ENCODE data around the gene TRIAP1. TPM values are rescaled to one million over a fixed set of nuclear protein-coding genes. Genes with fewer than 3 reads are reported as not detected.
"Not testable (repeated sequence)": the region's sequence is repeated elsewhere in the genome, so short reads cannot be mapped to it uniquely, and the experiment has no call there.

Gene TRIAP1
- polyA plus RNA-seq, 1 donor (not counting 4 experiments of a cell fraction or from before 2014, with no cell fraction given) = 71.1 TPM

DNA sequence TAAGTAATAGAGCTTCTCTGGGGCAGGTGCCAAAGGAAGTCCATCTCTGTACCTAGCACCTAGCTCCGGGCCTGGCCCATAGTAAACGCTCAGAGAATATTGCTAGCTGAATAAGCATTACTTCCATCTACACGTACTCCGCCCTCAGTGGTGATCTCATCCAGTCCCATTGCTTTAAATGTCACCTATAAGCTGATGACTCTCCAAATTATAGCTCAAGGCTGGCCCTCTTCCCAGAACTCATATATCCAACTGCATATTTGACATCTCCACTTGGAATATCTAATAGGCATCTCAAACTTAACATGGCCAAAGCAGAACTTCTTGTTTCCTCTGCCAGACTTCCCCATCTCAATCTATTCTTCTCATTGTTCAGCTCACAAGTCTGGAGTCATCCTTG lies 42.8 kb upstream of the TRIAP1 start:
- Histone ChIP-seq H3K9me1 (ENCODE audit: control insufficient read depth, extremely low read depth, insufficient read depth, low read length) (peaks cover 2% of the 10 kb centered on the region), H3K79me2 (ENCODE audit: control insufficient read depth, insufficient read depth, low read length) (peaks cover 2% of the 10 kb centered on the region), H3K4me1 (ENCODE audit: control insufficient read depth, extremely low read depth, insufficient read depth, low read length) (no peaks in the 10 kb centered on the region), H3K36me3 (ENCODE audit: control insufficient read depth in 2 of 2, extremely low read depth in 1 of 2, insufficient read depth in 2 of 2, low read length in 2 of 2) (peaks cover 0 to 10% of the 10 kb centered on the region in 2 experiments), H4K20me1 (ENCODE audit: control insufficient read depth, extremely low read depth, insufficient read depth, low read length) (peaks cover 2% of the 10 kb centered on the region), H3K9ac (ENCODE audit: control insufficient read depth, extremely low read depth, insufficient read depth, low read length) (no peak overlapping the region), H3K27me3 (ENCODE audit: control insufficient read depth, extremely low read depth, insufficient read depth, low read length) (no peaks in the 10 kb centered on the region), H2AFZ (ENCODE audit: control insufficient read depth, low read length) (no peak overlapping the region), H3K27ac (ENCODE audit: control insufficient read depth, insufficient read depth, low read length) (no peak overlapping the region), H3K4me2 (ENCODE audit: control insufficient read depth, extremely low read depth, insufficient read depth, low read depth, low read length) (no peak overlapping the region), H3K4me3 (ENCODE audit: control insufficient read depth in 2 of 3, extremely low read depth in 1 of 3, insufficient read depth in 2 of 3, low read depth in 1 of 3, low read length in 3 of 3) (no peak overlapping the region), H3K9me3 (ENCODE audit: control insufficient read depth, low read depth, low read length) (no peaks in the 10 kb centered on the region)
- dilution Hi-C loops (cut with MboI; ENCODE audit: extremely low pct_ligation_motif_present, low sequenced_read_pairs) = no loop called here
- DNase-seq (ENCODE audit: low read depth, low spot score) (no peak), FAIRE-seq (no peak)
- TF ChIP-seq, protein P1, sequence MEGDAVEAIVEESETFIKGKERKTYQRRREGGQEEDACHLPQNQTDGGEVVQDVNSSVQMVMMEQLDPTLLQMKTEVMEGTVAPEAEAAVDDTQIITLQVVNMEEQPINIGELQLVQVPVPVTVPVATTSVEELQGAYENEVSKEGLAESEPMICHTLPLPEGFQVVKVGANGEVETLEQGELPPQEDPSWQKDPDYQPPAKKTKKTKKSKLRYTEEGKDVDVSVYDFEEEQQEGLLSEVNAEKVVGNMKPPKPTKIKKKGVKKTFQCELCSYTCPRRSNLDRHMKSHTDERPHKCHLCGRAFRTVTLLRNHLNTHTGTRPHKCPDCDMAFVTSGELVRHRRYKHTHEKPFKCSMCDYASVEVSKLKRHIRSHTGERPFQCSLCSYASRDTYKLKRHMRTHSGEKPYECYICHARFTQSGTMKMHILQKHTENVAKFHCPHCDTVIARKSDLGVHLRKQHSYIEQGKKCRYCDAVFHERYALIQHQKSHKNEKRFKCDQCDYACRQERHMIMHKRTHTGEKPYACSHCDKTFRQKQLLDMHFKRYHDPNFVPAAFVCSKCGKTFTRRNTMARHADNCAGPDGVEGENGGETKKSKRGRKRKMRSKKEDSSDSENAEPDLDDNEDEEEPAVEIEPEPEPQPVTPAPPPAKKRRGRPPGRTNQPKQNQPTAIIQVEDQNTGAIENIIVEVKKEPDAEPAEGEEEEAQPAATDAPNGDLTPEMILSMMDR (optimal IDR thresholded peaks at IDR 0.05 in 1 of 3, IDR thresholded peaks at IDR 0.05 in 1 of 3, conservative IDR thresholded peaks at IDR 0.05 in 1 of 3; ENCODE audit: extremely low read depth in 1 of 3, insufficient read depth in 2 of 3, low read length in 3 of 3) = no peak
- no peak for TF ChIP-seq EZH2 (IDR thresholded peaks at IDR 0.05; ENCODE audit: low read length)

GRCh38 chr12:120488057-120488640 lies 42.0 kb upstream of the TRIAP1 start:
- no peak overlapping the region for H2AFZ ChIP-seq (ENCODE audit: control insufficient read depth, low read length)
- peaks cover 2% of the 10 kb centered on the region for H3K79me2 ChIP-seq (ENCODE audit: control insufficient read depth, insufficient read depth, low read length)
- H3K27me3 ChIP-seq (ENCODE audit: control insufficient read depth, extremely low read depth, insufficient read depth, low read length) = no peaks in the 10 kb centered on the region
- no peak overlapping the region for H3K9ac ChIP-seq (ENCODE audit: control insufficient read depth, extremely low read depth, insufficient read depth, low read length)
- H3K9me1 ChIP-seq (ENCODE audit: control insufficient read depth, extremely low read depth, insufficient read depth, low read length) = peaks cover 2% of the 10 kb centered on the region
- no peak for FAIRE-seq
- TF ChIP-seq EZH2 (IDR thresholded peaks at IDR 0.05; ENCODE audit: low read length) = no peak
- TF ChIP-seq, protein P1 (optimal IDR thresholded peaks at IDR 0.05 in 1 of 3, IDR thresholded peaks at IDR 0.05 in 1 of 3, conservative IDR thresholded peaks at IDR 0.05 in 1 of 3; ENCODE audit: extremely low read depth in 1 of 3, insufficient read depth in 2 of 3, low read length in 3 of 3) = no peak
- no peaks in the 10 kb centered on the region for H3K4me1 ChIP-seq (ENCODE audit: control insufficient read depth, extremely low read depth, insufficient read depth, low read length)
- H3K4me3 ChIP-seq (ENCODE audit: control insufficient read depth in 2 of 3, extremely low read depth in 1 of 3, insufficient read depth in 2 of 3, low read depth in 1 of 3, low read length in 3 of 3) = no peak overlapping the region
- no peak overlapping the region for H3K4me2 ChIP-seq (ENCODE audit: control insufficient read depth, extremely low read depth, insufficient read depth, low read depth, low read length)
- H3K9me3 ChIP-seq (ENCODE audit: control insufficient read depth, low read depth, low read length) = no peaks in the 10 kb centered on the region
- H3K27ac ChIP-seq (ENCODE audit: control insufficient read depth, insufficient read depth, low read length) = no peak overlapping the region
- peaks cover 2% of the 10 kb centered on the region for H4K20me1 ChIP-seq (ENCODE audit: control insufficient read depth, extremely low read depth, insufficient read depth, low read length)
- peaks cover 0 to 10% of the 10 kb centered on the region in 2 experiments for H3K36me3 ChIP-seq (ENCODE audit: control insufficient read depth in 2 of 2, extremely low read depth in 1 of 2, insufficient read depth in 2 of 2, low read length in 2 of 2)
- no peak for DNase-seq (ENCODE audit: low read depth, low spot score)
- dilution Hi-C loops (cut with MboI; ENCODE audit: extremely low pct_ligation_motif_present, low sequenced_read_pairs) = no loop called here

DNA sequence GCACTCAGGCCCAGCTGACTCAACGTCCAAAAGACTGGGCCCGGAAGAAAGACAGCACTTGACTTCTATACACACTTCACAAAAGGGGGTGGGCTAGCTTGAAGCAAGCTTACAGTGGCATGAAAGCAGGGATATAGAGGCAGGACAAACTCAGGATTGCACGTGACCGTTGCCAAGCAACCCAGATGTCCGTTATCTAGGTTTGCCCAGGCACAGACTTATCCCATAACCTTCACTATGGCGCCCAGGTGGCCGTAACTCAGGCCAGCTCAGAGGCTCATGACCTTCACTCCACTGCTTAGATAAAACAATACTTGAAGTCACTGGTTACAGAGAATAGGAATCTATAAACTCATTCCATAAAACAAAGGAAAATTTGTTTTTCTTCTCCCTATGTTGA lies 41.4 kb upstream of the TRIAP1 start:
- H3K9me3 ChIP-seq (ENCODE audit: control insufficient read depth, low read depth, low read length); H3K4me2 ChIP-seq (ENCODE audit: control insufficient read depth, extremely low read depth, insufficient read depth, low read depth, low read length); H2AFZ ChIP-seq (ENCODE audit: control insufficient read depth, low read length); H3K79me2 ChIP-seq (ENCODE audit: control insufficient read depth, insufficient read depth, low read length); DNase-seq (ENCODE audit: low read depth, low spot score); H3K36me3 ChIP-seq (ENCODE audit: control insufficient read depth in 2 of 2, extremely low read depth in 1 of 2, insufficient read depth in 2 of 2, low read length in 2 of 2); H3K27me3 ChIP-seq (ENCODE audit: control insufficient read depth, extremely low read depth, insufficient read depth, low read length); dilution Hi-C loops (cut with MboI; ENCODE audit: extremely low pct_ligation_motif_present, low sequenced_read_pairs); FAIRE-seq; H3K9me1 ChIP-seq (ENCODE audit: control insufficient read depth, extremely low read depth, insufficient read depth, low read length); H3K9ac ChIP-seq (ENCODE audit: control insufficient read depth, extremely low read depth, insufficient read depth, low read length); H3K27ac ChIP-seq (ENCODE audit: control insufficient read depth, insufficient read depth, low read length); H4K20me1 ChIP-seq (ENCODE audit: control insufficient read depth, extremely low read depth, insufficient read depth, low read length); H3K4me1 ChIP-seq (ENCODE audit: control insufficient read depth, extremely low read depth, insufficient read depth, low read length); H3K4me3 ChIP-seq (ENCODE audit: control insufficient read depth in 2 of 3, extremely low read depth in 1 of 3, insufficient read depth in 2 of 3, low read depth in 1 of 3, low read length in 3 of 3): not testable (repeated sequence)
